ENCODE measurements around the gene VAV1.

Gene VAV1

DNA sequence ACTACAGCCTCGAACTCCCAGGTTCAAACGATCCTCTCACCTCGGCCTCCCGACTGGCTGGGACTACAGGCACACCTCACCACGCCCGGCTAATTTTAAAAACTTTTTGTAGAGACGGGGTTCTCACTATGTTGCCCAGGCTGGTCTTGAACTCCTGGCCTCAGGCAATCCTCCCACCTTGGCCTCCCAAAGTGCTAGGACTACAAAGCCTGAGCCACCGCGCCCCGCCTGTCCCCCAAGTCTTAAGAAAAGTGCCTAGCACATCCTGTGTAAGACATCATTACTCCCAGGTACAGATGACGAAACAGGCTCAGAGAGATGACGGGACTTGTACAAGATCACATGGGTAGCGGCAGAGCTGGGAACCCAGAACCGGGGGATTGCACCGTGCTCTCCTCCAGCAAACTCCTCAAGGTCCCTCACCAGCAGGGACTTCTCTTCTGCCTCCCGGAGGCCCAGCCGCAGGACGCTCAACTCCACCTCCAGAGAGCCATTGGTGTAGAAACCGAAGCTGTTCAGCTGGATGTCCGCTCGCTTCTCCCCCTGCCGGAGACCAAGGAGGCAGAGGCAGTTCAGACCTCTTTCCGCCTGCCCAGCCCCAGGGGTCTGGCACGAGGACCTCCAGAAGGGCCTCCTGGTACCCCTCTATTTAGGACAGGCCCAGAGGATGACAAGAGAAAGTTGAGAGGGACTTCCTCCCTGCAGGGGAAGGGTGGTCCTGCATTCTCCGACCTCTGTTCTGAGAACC is 36.2 kb upstream of the VAV1 start:
- Histone ChIP-seq H3K18ac (ENCODE audit: low read length) (peak overlapping the region; percentile 81), H3K23ac (ENCODE audit: low read depth, low read length, poor library complexity) (peak overlapping the region; percentile 56), H3K4me2 (ENCODE audit: insufficient read depth, low read length, poor library complexity, severe bottlenecking) (peak overlapping the region; percentile 71), H3K9me3 (replicated peaks in 1 of 2; ENCODE audit: control insufficient read depth in 2 of 2, insufficient read depth in 1 of 2, low read depth in 1 of 2, low read length in 2 of 2) (no peaks in the 10 kb centered on the region), H3K79me1 (ENCODE audit: low read depth, low read length) (peaks cover 6% of the 10 kb centered on the region), H2BK120ac (ENCODE audit: low read depth, low read length) (no peak overlapping the region), H2BK5ac (ENCODE audit: low read length) (peak overlapping the region; percentile 85), H4K91ac (ENCODE audit: low read depth, low read length, poor library complexity) (no peak overlapping the region), H3K36me3 (replicated peaks in 1 of 2; ENCODE audit: control insufficient read depth in 2 of 2, insufficient read depth in 2 of 2, low read length in 2 of 2) (peaks cover 0 to 11% of the 10 kb centered on the region in 2 donors), H3K27me3 (ENCODE audit: control insufficient read depth in 3 of 3, insufficient read depth in 3 of 3, low read depth in 1 of 3, low read length in 3 of 3) (no peaks in the 10 kb centered on the region), H3K4me3 (ENCODE audit: low read length in 2 of 2) (peak overlapping the region; percentile 69 to 84), H3K27ac (replicated peaks; ENCODE audit: low read length) (peak overlapping the region; percentile 99), H2AK5ac (ENCODE audit: low read depth, low read length) (no peak overlapping the region), H3K4me1 (ENCODE audit: control insufficient read depth in 2 of 2, insufficient read depth in 1 of 2, low read depth in 1 of 2, low read length in 2 of 2) (peaks cover 16 to 19% of the 10 kb centered on the region in 2 donors), H3K4ac (ENCODE audit: low read length) (no peak overlapping the region), H2BK15ac (ENCODE audit: low read length) (no peak overlapping the region), H2AFZ (ENCODE audit: low read length) (peak overlapping the region; percentile 98), H2BK12ac (ENCODE audit: low read length) (no peak overlapping the region), H3K9ac (ENCODE audit: low read depth, low read length, poor library complexity) (peak overlapping the region; percentile 0), H4K8ac (ENCODE audit: low read depth, low read length) (no peak overlapping the region), H3K14ac (ENCODE audit: low read length) (no peak overlapping the region)
- peak; percentile 63 for DNase-seq (ENCODE audit: low spot score)
- no CpG with 5 or more reads among the region's 25 CpGs for WGBS, 2 donors (ENCODE audit: extremely low coverage in 2 of 2, insufficient read length in 2 of 2, insufficient replicate concordance in 1 of 2)

- no peaks in the 10 kb centered on the region for H3K27me3 ChIP-seq (ENCODE audit: control insufficient read depth in 3 of 3, insufficient read depth in 3 of 3, low read depth in 1 of 3, low read length in 3 of 3)
- no peak overlapping the region for H3K14ac ChIP-seq (ENCODE audit: low read length)
- H3K9ac ChIP-seq (ENCODE audit: low read depth, low read length, poor library complexity) = peak overlapping the region; percentile 0
- H2BK5ac ChIP-seq (ENCODE audit: low read length) = peak overlapping the region; percentile 85
- peak overlapping the region; percentile 71 for H3K4me2 ChIP-seq (ENCODE audit: insufficient read depth, low read length, poor library complexity, severe bottlenecking)
- WGBS, 2 donors (ENCODE audit: extremely low coverage in 2 of 2, insufficient read length in 2 of 2, insufficient replicate concordance in 1 of 2) = no CpG with 5 or more reads among the region's 16 CpGs
- H3K23ac ChIP-seq (ENCODE audit: low read depth, low read length, poor library complexity) = peak overlapping the region; percentile 87
- H3K9me3 ChIP-seq (replicated peaks in 1 of 2; ENCODE audit: control insufficient read depth in 2 of 2, insufficient read depth in 1 of 2, low read depth in 1 of 2, low read length in 2 of 2) = no peaks in the 10 kb centered on the region
- H3K4me3 ChIP-seq (ENCODE audit: low read length in 2 of 2) = peak overlapping the region; percentile 69 to 84
- no peak overlapping the region for H2BK120ac ChIP-seq (ENCODE audit: low read depth, low read length)
- H3K36me3 ChIP-seq (replicated peaks in 1 of 2; ENCODE audit: control insufficient read depth in 2 of 2, insufficient read depth in 2 of 2, low read length in 2 of 2) = peaks cover 2 to 9% of the 10 kb centered on the region in 2 donors
- H4K8ac ChIP-seq (ENCODE audit: low read depth, low read length) = no peak overlapping the region
- peak overlapping the region; percentile 99 for H3K27ac ChIP-seq (replicated peaks; ENCODE audit: low read length)
- H2AK5ac ChIP-seq (ENCODE audit: low read depth, low read length) = no peak overlapping the region
- no peak for DNase-seq (ENCODE audit: low spot score)
- no peak overlapping the region for H4K91ac ChIP-seq (ENCODE audit: low read depth, low read length, poor library complexity)
- H3K79me1 ChIP-seq (ENCODE audit: low read depth, low read length) = peaks cover 6% of the 10 kb centered on the region
- H2BK15ac ChIP-seq (ENCODE audit: low read length) = no peak overlapping the region
- H2BK12ac ChIP-seq (ENCODE audit: low read length) = no peak overlapping the region
- H3K4me1 ChIP-seq (ENCODE audit: control insufficient read depth in 2 of 2, insufficient read depth in 1 of 2, low read depth in 1 of 2, low read length in 2 of 2) = peaks cover 17 to 19% of the 10 kb centered on the region in 2 donors
- peak overlapping the region; percentile 81 for H3K18ac ChIP-seq (ENCODE audit: low read length)
- no peak overlapping the region for H3K4ac ChIP-seq (ENCODE audit: low read length)
- H2AFZ ChIP-seq (ENCODE audit: low read length) = peak overlapping the region; percentile 98
Measured at GRCh38 chr19:6736917-6737283, 35.6 kb upstream of the VAV1 start.

DNA sequence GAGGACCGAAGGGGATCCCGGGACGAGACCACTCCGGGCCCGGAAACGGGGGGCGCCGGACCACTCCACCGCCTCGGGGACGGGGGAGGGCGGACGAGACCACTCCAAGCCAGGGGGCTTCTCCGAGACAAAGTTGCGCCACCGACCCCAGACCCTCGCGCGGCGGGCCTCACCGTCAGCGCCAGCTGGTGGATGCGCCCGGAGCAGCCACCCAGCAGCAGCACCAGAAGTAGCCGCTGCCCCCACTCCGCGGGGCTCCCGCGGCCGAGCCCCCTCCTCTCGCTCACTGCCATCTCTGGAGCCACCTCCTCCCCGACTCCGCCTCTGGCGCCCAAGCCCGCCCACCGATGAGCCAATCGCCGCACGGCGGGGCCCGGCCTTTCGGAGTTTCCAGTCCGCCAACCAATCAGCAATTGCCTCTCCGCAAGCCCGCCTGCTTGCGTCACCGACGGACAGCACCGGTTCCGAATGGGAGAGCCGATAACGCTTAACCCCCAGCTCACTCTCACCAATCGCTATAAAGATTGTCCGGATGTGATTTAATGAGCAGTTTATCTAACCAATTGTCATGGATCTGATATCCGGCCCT is 35.1 kb upstream of the VAV1 start, which contains the start of gene GPR108:
TSS of gene GPR108 (minus strand) at position 297 of the 589 bp plus-strand sequence. CDS start at position 293, 4 bp downstream.
- Histone ChIP-seq H3K4me3 (ENCODE audit: low read length in 2 of 2) (peak within 1 kb of the TSS; percentile 69 to 84), H2AFZ (ENCODE audit: low read length) (peak within 1 kb of the TSS; percentile 98), H3K9ac (ENCODE audit: low read depth, low read length, poor library complexity) (peak within 1 kb of the TSS; percentile 94), H2BK15ac (ENCODE audit: low read length) (no peak within 1 kb of the TSS), H2BK12ac (ENCODE audit: low read length) (no peak within 1 kb of the TSS), H4K8ac (ENCODE audit: low read depth, low read length) (no peak within 1 kb of the TSS), H3K4me1 (ENCODE audit: control insufficient read depth in 2 of 2, insufficient read depth in 1 of 2, low read depth in 1 of 2, low read length in 2 of 2) (peaks cover 17 to 19% of the 10 kb centered on the region in 2 donors), H4K91ac (ENCODE audit: low read depth, low read length, poor library complexity) (no peak within 1 kb of the TSS), H2AK5ac (ENCODE audit: low read depth, low read length) (no peak within 1 kb of the TSS), H3K23ac (ENCODE audit: low read depth, low read length, poor library complexity) (peak within 1 kb of the TSS; percentile 87), H3K9me3 (replicated peaks in 1 of 2; ENCODE audit: control insufficient read depth in 2 of 2, insufficient read depth in 1 of 2, low read depth in 1 of 2, low read length in 2 of 2) (no peaks in the 10 kb centered on the region), H3K18ac (ENCODE audit: low read length) (peak within 1 kb of the TSS; percentile 100), H3K27ac (replicated peaks; ENCODE audit: low read length) (peak within 1 kb of the TSS; percentile 99), H2BK120ac (ENCODE audit: low read depth, low read length) (no peak within 1 kb of the TSS), H3K14ac (ENCODE audit: low read length) (no peak within 1 kb of the TSS), H3K4ac (ENCODE audit: low read length) (no peak within 1 kb of the TSS), H3K36me3 (replicated peaks in 1 of 2; ENCODE audit: control insufficient read depth in 2 of 2, insufficient read depth in 2 of 2, low read length in 2 of 2) (peaks cover 2 to 4% of the 10 kb centered on the region in 2 donors), H3K27me3 (ENCODE audit: control insufficient read depth in 3 of 3, insufficient read depth in 3 of 3, low read depth in 1 of 3, low read length in 3 of 3) (no peaks in the 10 kb centered on the region), H3K79me1 (ENCODE audit: low read depth, low read length) (peaks cover 3% of the 10 kb centered on the region), H3K4me2 (ENCODE audit: insufficient read depth, low read length, poor library complexity, severe bottlenecking) (peak within 1 kb of the TSS; percentile 71), H2BK5ac (ENCODE audit: low read length) (peak within 1 kb of the TSS; percentile 85)
- peak; percentile 100 for DNase-seq (ENCODE audit: low spot score)
- no CpG with 5 or more reads among the region's 55 CpGs for WGBS, 2 donors (ENCODE audit: extremely low coverage in 2 of 2, insufficient read length in 2 of 2, insufficient replicate concordance in 1 of 2)

Measured in neuronal stem cell (in vitro differentiated cells).